ENCODE results near the gene FCAMR.

The FCAMR gene

GRCh38 chr1:206972728-206973127 lies 2.5 kb upstream of the FCAMR start:
- no peak for TF ChIP-seq CTCF (IDR thresholded peaks at IDR 0.05; ENCODE audit: low read depth, low read length)
- no peak overlapping the region for H3K4me3 ChIP-seq (ENCODE audit: low read depth, low read length)
- in situ Hi-C loops (cut with HindIII; ENCODE audit: low sequenced_read_pairs) = no loop called here
- DNase-seq (ENCODE audit: low read depth, low spot score) = no peak

- no peak for TF ChIP-seq CTCF (IDR thresholded peaks at IDR 0.05; ENCODE audit: low read depth, low read length)
- H3K4me3 ChIP-seq (ENCODE audit: low read depth, low read length) = no peak overlapping the region
- in situ Hi-C loops (cut with HindIII; ENCODE audit: low sequenced_read_pairs) = no loop called here
- no peak for DNase-seq (ENCODE audit: low read depth, low spot score)
These were observed 882 bp upstream of the FCAMR start for GRCh38 chr1:206971029-206971655.

DNA sequence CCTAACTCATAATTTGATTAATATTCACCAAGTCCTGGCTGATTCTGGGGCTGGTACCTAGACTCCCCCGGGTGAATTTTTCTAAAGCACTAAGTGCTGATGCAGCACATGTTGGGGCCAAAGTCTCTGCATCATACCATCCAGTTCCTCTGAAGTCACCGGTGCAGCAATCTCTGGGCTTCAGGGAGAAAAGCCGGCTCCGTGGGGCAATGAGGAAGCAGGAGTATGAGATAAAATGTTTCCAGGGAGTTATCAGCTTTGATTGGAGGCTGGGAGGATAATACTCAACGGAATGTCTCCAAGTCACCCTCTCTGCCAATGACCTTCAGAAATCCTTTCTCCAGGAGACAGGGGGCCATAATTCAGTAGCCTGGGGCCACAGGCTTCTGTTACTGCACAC lies 1.2 kb downstream of the FCAMR start:
- H3K4me3 ChIP-seq (ENCODE audit: low read depth, low read length) = no peak overlapping the region
- in situ Hi-C loops (cut with HindIII; ENCODE audit: low sequenced_read_pairs) = no loop called here
- no peak for TF ChIP-seq CTCF (IDR thresholded peaks at IDR 0.05; ENCODE audit: low read depth, low read length)
- DNase-seq (ENCODE audit: low read depth, low spot score) = no peak

GRCh38 chr1:206967096-206967849 lies 3.0 kb downstream of the FCAMR start:
- H3K4me3 ChIP-seq (ENCODE audit: low read depth, low read length) = no peak overlapping the region
- in situ Hi-C loops (cut with HindIII; ENCODE audit: low sequenced_read_pairs) = no loop called here
- peak; percentile 14 for DNase-seq (ENCODE audit: low read depth, low spot score)
- TF ChIP-seq CTCF (IDR thresholded peaks at IDR 0.05; ENCODE audit: low read depth, low read length) = no peak

- in situ Hi-C loops (cut with HindIII; ENCODE audit: low sequenced_read_pairs) = no loop called here
- TF ChIP-seq CTCF (IDR thresholded peaks at IDR 0.05; ENCODE audit: low read depth, low read length) = no peak
- no peak for DNase-seq (ENCODE audit: low read depth, low spot score)
- no peak overlapping the region for H3K4me3 ChIP-seq (ENCODE audit: low read depth, low read length)
These were observed 4.5 kb downstream of the FCAMR start for GRCh38 chr1:206965781-206966180.

DNA sequence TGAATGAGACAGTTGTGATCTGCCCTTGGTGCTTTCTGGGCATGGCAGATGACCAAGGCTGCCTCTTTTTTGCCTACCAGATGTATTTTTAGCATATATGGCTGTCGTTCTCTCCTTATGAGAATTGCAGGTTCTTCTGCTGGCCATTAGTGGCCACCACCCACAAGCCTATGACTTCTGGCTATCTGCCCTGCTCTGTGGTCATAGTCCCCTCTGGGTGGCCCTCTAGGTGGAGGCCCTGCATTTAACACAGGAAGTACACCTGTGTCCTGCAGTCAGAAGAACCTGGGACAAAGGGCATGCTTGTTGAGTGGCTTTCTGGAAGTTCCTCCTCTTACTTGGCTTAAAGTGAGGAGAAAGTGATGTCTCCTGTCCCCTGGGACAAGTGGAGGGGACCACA lies 6.5 kb downstream of the FCAMR start:
- H3K4me3 ChIP-seq (ENCODE audit: low read depth, low read length) = no peak overlapping the region
- in situ Hi-C loops (cut with HindIII; ENCODE audit: low sequenced_read_pairs) = no loop called here

More for the DNA sequence above, 6.5 kb downstream of the FCAMR start:
- no peak for DNase-seq (ENCODE audit: low read depth, low spot score)
- no peak for TF ChIP-seq CTCF (IDR thresholded peaks at IDR 0.05; ENCODE audit: low read depth, low read length)
